Measurements from ENCODE around the gene UQCRC1.

The UQCRC1 gene

DNA sequence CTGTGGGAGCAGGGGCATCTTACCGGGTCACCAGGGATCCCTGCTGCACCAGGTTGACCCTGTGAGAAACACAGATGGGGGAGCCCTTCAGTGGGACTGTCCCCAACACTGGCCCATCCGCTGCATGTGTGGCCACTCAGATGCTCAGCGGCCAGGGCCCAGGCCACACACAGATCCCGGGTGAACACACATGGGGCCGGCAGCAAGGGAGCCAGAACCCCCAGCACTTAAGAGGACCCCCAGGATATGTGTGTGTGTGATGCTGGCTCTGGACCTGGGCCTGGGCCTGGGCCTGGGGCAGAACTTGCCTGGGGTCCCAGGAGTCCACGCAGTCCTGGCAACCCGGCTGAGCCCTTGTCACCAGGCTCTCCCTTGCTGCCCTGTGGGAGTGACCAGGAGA is 41.0 kb downstream of the UQCRC1 start:
- Histone ChIP-seq H3K4me3 (ENCODE audit: low read depth in 1 of 2, low read length in 2 of 2) (no peak overlapping the region), H3K9me3 (ENCODE audit: control insufficient read depth in 1 of 2, low read length in 2 of 2) (no peaks in the 10 kb centered on the region), H3K27ac (ENCODE audit: low read length) (no peak overlapping the region), H3K36me3 (ENCODE audit: control insufficient read depth in 1 of 2, insufficient read depth in 2 of 2, low read length in 2 of 2) (peaks cover 0 to 4% of the 10 kb centered on the region in 2 donors), H3K4me1 (ENCODE audit: control insufficient read depth in 1 of 2, insufficient read depth in 2 of 2, low read length in 2 of 2) (no peaks in the 10 kb centered on the region), H3K27me3 (ENCODE audit: low read depth, low read length) (no peaks in the 10 kb centered on the region)

DNA sequence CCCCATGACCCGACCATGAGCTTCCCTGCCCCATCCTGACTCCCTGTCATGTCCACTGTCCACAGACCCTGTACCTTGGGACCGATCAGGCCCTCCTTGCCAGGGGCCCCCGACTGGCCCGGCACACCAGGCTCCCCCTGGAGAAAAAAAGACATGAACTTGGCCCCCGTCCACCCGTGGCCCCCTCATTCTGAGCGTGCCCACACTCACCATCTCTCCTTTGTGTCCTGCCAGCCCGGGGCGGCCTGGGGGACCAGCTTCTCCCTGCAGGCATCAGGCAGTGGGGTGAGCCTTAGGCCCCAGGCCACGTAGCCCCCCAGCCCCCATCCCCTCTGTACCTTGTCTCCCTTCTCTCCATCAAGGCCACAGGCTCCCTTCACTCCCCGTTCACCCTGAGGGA is 41.9 kb downstream of the UQCRC1 start:
- Histone ChIP-seq H3K4me1 (ENCODE audit: control insufficient read depth in 1 of 2, insufficient read depth in 2 of 2, low read length in 2 of 2) (no peaks in the 10 kb centered on the region), H3K27me3 (ENCODE audit: low read depth, low read length) (no peaks in the 10 kb centered on the region), H3K9me3 (ENCODE audit: control insufficient read depth in 1 of 2, low read length in 2 of 2) (no peaks in the 10 kb centered on the region), H3K36me3 (ENCODE audit: control insufficient read depth in 1 of 2, insufficient read depth in 2 of 2, low read length in 2 of 2) (peaks cover 0 to 4% of the 10 kb centered on the region in 2 donors), H3K4me3 (ENCODE audit: low read depth in 1 of 2, low read length in 2 of 2) (no peak overlapping the region), H3K27ac (ENCODE audit: low read length) (no peak overlapping the region)

DNA sequence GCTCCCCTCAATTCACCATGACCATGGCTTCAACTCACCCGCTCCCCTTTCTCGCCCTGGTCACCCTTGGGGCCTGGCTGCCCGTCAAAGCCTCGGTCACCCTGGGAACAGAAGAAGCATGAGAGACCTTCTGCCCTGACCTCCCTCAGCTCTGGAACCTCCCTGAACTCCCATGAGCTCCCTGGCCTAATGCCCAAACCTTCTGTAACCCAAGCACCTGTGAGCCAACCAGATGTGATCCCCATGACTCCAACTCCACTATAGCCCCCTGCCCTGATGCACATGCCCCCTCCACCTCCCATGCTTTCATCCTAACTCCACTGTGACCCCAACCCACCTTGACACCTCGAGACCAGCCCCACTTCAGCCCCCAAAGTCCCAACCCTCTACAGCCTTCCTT is 42.4 kb downstream of the UQCRC1 start:
- Histone ChIP-seq H3K4me3 (ENCODE audit: low read depth in 1 of 2, low read length in 2 of 2) (no peak overlapping the region), H3K9me3 (ENCODE audit: control insufficient read depth in 1 of 2, low read length in 2 of 2) (no peaks in the 10 kb centered on the region), H3K4me1 (ENCODE audit: control insufficient read depth in 1 of 2, insufficient read depth in 2 of 2, low read length in 2 of 2) (no peaks in the 10 kb centered on the region), H3K36me3 (ENCODE audit: control insufficient read depth in 1 of 2, insufficient read depth in 2 of 2, low read length in 2 of 2) (peaks cover 0 to 4% of the 10 kb centered on the region in 2 donors), H3K27ac (ENCODE audit: low read length) (no peak overlapping the region), H3K27me3 (ENCODE audit: low read depth, low read length) (no peaks in the 10 kb centered on the region)

DNA sequence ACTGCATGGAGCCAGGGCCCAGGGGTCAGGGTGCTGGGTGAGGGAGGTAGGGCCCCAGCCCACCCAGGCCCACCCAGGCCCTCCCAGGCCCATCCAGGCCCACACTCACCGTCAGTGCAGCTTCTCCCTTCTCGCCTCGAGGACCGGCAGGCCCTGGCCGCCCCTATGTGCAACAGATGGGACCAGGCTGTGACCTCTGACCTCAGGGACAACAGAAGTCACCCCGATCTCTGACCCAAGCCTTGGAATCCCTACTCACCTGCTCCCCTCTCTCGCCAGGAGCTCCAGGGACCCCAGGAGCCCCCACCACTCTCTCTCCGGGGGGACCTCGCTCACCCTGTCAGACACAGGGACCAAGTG is 43.1 kb downstream of the UQCRC1 start:
- Histone ChIP-seq H3K4me1 (ENCODE audit: control insufficient read depth in 1 of 2, insufficient read depth in 2 of 2, low read length in 2 of 2) (peaks cover 0 to under 1% of the 10 kb centered on the region in 2 donors), H3K27me3 (ENCODE audit: low read depth, low read length) (no peaks in the 10 kb centered on the region), H3K27ac (ENCODE audit: low read length) (no peak overlapping the region), H3K36me3 (ENCODE audit: control insufficient read depth in 1 of 2, insufficient read depth in 2 of 2, low read length in 2 of 2) (peaks cover 0 to 4% of the 10 kb centered on the region in 2 donors), H3K4me3 (ENCODE audit: low read depth in 1 of 2, low read length in 2 of 2) (no peak overlapping the region), H3K9me3 (ENCODE audit: control insufficient read depth in 1 of 2, low read length in 2 of 2) (no peaks in the 10 kb centered on the region)

DNA sequence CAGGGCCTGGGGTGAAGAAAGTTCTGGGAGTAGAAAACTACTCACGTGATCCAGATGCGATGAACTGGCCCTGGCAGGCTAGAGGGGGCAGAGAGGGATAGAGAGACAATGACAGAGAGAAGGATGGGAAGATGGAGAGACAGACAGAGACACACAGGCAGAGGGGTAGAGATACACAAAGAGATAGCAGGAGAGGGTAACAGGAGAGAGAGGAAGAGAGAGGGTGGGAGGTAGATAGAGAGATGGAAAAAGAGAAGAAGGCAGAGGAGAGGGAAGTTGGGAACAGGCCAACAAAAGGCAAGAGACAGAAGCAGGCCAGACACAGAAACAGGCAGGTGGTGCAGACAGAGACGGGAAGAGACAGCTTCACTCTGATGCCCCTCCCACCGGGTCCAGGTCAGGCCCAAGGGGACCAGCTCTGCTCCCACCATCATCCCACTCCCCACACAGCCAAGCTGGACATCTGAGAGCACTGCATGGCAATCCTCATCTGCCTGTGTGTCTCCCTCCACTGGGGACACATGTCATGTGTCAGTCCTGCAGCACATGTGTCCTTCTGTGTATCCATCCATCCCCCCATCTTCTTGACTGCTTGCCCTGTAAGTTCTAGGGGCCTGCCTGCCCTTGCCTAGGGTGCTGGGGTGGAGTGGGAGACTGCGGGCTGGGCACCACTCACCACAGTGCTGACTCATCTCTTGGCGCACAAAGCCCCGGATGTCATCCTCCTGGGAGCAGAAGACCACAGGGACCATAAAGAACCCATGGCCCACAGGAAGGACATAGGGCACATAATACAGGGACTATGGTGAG is 43.6 kb downstream of the UQCRC1 start:
- Histone ChIP-seq H3K4me1 (ENCODE audit: control insufficient read depth in 1 of 2, insufficient read depth in 2 of 2, low read length in 2 of 2) (peaks cover 0 to 6% of the 10 kb centered on the region in 2 donors), H3K36me3 (ENCODE audit: control insufficient read depth in 1 of 2, insufficient read depth in 2 of 2, low read length in 2 of 2) (peaks cover 0 to 4% of the 10 kb centered on the region in 2 donors), H3K27ac (ENCODE audit: low read length) (no peak overlapping the region), H3K27me3 (ENCODE audit: low read depth, low read length) (no peaks in the 10 kb centered on the region), H3K4me3 (ENCODE audit: low read depth in 1 of 2, low read length in 2 of 2) (no peak overlapping the region), H3K9me3 (ENCODE audit: control insufficient read depth in 1 of 2, low read length in 2 of 2) (no peaks in the 10 kb centered on the region)

DNA sequence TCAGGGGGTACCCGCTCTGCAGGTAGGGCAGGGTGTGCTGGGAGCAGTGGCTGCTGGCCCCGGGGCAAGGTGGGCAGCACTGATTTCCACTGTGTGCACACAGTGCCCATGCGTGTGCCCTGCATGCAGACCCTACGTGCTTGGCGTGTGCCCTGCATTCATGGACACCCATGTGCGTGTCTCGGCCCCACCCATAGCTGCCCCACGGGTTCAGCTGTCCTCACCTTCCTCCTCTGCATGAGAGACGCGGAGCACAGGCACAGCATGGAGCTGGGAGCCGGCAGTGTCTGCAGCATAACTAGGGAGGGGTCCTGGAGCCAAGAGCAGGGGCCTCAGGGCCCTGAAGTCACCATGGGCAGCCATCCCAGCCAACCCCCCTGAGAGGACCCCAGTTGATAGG is 44.3 kb downstream of the UQCRC1 start:
- Histone ChIP-seq H3K27me3 (ENCODE audit: low read depth, low read length) (no peaks in the 10 kb centered on the region), H3K36me3 (ENCODE audit: control insufficient read depth in 1 of 2, insufficient read depth in 2 of 2, low read length in 2 of 2) (peaks cover 0 to 4% of the 10 kb centered on the region in 2 donors), H3K9me3 (ENCODE audit: control insufficient read depth in 1 of 2, low read length in 2 of 2) (no peaks in the 10 kb centered on the region), H3K27ac (ENCODE audit: low read length) (no peak overlapping the region), H3K4me1 (ENCODE audit: control insufficient read depth in 1 of 2, insufficient read depth in 2 of 2, low read length in 2 of 2) (peaks cover 5 to 11% of the 10 kb centered on the region in 2 donors), H3K4me3 (ENCODE audit: low read depth in 1 of 2, low read length in 2 of 2) (no peak overlapping the region)

DNA sequence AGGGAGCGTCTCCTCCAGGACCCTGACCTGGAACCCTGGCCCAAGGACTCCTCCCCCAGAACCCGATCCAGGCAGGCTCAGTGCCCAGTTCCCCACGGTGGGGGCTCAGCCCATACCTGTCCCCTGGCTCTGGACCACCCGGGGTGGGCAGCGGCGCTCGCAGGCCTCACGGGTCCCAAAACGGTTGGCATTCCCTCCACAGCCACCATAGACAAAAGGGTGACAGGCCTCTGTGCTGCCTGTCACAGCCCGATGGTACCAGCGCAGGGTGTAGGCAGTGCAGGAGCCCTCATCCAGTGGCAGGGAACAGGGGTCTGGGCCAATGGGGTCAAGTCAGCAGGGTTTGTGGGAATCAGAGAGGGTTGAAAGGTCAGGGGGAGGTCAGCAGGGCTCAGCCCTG is 44.8 kb downstream of the UQCRC1 start:
- Histone ChIP-seq H3K27ac (ENCODE audit: low read length) (no peak overlapping the region), H3K27me3 (ENCODE audit: low read depth, low read length) (no peaks in the 10 kb centered on the region), H3K9me3 (ENCODE audit: control insufficient read depth in 1 of 2, low read length in 2 of 2) (no peaks in the 10 kb centered on the region), H3K4me1 (ENCODE audit: control insufficient read depth in 1 of 2, insufficient read depth in 2 of 2, low read length in 2 of 2) (peaks cover 8 to 16% of the 10 kb centered on the region in 2 donors), H3K4me3 (ENCODE audit: low read depth in 1 of 2, low read length in 2 of 2) (no peak overlapping the region), H3K36me3 (ENCODE audit: control insufficient read depth in 1 of 2, insufficient read depth in 2 of 2, low read length in 2 of 2) (peaks cover 0 to 4% of the 10 kb centered on the region in 2 donors)

DNA sequence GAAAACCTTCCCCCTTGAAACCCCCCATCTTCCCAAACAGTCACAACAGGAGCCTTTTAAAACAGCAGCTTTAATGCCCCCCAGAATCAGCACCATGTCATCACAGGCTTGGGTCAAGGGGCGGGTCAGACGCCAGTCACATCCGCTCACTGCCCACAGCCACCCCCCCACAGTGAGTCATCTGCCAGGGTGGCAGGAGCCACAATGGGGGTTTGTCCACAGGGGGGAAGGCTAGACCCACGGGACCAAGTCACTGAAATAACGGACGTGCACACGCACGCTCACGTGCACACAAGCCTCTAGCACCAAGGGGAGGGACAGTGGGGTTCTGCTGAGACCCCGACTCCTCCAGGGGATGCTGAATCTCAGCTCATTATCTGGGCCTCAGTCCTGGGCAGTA is 45.4 kb downstream of the UQCRC1 start:
- peaks cover 8 to 21% of the 10 kb centered on the region in 2 donors for H3K4me1 ChIP-seq (ENCODE audit: control insufficient read depth in 1 of 2, insufficient read depth in 2 of 2, low read length in 2 of 2)
- no peak overlapping the region for H3K27ac ChIP-seq (ENCODE audit: low read length)
- H3K27me3 ChIP-seq (ENCODE audit: low read depth, low read length): no peaks in the 10 kb centered on the region
- H3K36me3 ChIP-seq (ENCODE audit: control insufficient read depth in 1 of 2, insufficient read depth in 2 of 2, low read length in 2 of 2): peaks cover 0 to 4% of the 10 kb centered on the region in 2 donors
- H3K9me3 ChIP-seq (ENCODE audit: control insufficient read depth in 1 of 2, low read length in 2 of 2): no peaks in the 10 kb centered on the region
- H3K4me3 ChIP-seq (ENCODE audit: low read depth in 1 of 2, low read length in 2 of 2): no peak overlapping the region

DNA sequence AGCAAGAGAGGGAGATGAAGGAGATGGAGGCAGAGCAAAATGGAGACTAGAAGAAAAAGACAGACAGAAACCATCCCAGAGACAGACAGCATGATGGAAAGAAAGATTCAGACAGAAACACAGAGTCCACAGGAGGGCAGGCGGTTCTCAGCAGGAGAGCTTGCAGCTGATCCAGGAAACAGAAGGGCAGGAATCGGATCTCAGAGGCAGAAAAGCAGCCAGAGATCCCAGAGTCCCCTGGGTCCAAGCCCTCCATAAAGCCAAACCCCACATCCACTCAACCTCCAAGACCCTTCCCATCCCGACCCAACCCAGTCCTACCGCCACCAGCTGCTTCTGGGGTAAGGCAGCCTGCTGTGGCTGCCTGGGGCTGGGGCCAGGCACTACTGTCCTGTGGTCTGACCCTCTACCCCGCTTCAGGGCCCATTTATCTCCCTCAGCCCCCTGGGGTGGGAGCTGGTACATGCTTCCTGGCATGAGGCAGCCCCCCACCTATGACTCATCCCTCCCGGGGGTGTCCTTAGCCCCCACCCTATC is 46.0 kb downstream of the UQCRC1 start, which contains the start of gene UCN2:
UCN2 (minus strand) TSS at position 400 of the 537 bp plus-strand sequence. CDS start 657 bp downstream, outside the sequence.
- H3K9me3 ChIP-seq (ENCODE audit: control insufficient read depth in 1 of 2, low read length in 2 of 2): no peaks in the 10 kb centered on the region
- peaks cover 8 to 23% of the 10 kb centered on the region in 2 donors for H3K4me1 ChIP-seq (ENCODE audit: control insufficient read depth in 1 of 2, insufficient read depth in 2 of 2, low read length in 2 of 2)
- no peak within 1 kb of the TSS for H3K27ac ChIP-seq (ENCODE audit: low read length)
- no peak within 1 kb of the TSS for H3K4me3 ChIP-seq (ENCODE audit: low read depth in 1 of 2, low read length in 2 of 2)
- peaks cover 0 to 4% of the 10 kb centered on the region in 2 donors for H3K36me3 ChIP-seq (ENCODE audit: control insufficient read depth in 1 of 2, insufficient read depth in 2 of 2, low read length in 2 of 2)
- H3K27me3 ChIP-seq (ENCODE audit: low read depth, low read length): no peaks in the 10 kb centered on the region

DNA sequence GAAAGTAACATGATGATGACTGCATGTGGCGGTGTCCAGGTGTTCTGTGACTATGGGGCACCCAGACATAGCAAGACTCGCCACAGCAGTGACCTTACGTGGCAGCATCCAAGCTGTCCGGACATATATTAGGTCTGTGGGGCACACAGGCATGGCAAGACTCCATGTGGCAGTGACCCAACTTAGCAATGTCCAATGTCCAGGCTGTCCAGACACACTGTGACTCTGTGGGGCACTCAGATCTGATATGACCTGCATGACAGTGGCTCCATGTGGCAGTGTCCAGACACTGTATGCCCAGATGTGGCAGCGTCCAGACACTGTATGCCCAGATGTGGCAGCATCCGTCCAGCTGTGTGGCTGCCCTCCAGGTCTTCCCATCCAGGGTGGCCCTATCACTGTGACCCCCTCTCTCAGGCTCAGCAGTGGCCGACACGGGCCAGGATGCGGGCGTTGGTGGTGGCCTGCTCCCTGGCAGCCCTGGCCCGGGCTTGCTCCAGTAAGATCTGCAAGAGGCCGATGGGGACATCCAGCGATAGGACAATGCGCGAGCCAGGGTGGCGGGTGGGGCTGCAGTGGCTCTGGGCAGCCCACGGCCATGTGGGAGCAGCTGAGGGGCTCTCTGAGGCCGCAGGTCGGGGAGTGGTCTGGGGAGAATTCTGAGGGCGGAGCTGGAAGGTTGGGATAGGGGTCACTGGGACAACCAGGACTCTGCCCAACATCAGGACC is 46.9 kb downstream of the UQCRC1 start:
- Histone ChIP-seq H3K4me1 (ENCODE audit: control insufficient read depth in 1 of 2, insufficient read depth in 2 of 2, low read length in 2 of 2) (peaks cover 8 to 28% of the 10 kb centered on the region in 2 donors), H3K27ac (ENCODE audit: low read length) (no peak overlapping the region), H3K9me3 (ENCODE audit: control insufficient read depth in 1 of 2, low read length in 2 of 2) (no peaks in the 10 kb centered on the region), H3K36me3 (ENCODE audit: control insufficient read depth in 1 of 2, insufficient read depth in 2 of 2, low read length in 2 of 2) (peaks cover 0 to 4% of the 10 kb centered on the region in 2 donors), H3K4me3 (ENCODE audit: low read depth in 1 of 2, low read length in 2 of 2) (no peak overlapping the region), H3K27me3 (ENCODE audit: low read depth, low read length) (no peaks in the 10 kb centered on the region)

DNA sequence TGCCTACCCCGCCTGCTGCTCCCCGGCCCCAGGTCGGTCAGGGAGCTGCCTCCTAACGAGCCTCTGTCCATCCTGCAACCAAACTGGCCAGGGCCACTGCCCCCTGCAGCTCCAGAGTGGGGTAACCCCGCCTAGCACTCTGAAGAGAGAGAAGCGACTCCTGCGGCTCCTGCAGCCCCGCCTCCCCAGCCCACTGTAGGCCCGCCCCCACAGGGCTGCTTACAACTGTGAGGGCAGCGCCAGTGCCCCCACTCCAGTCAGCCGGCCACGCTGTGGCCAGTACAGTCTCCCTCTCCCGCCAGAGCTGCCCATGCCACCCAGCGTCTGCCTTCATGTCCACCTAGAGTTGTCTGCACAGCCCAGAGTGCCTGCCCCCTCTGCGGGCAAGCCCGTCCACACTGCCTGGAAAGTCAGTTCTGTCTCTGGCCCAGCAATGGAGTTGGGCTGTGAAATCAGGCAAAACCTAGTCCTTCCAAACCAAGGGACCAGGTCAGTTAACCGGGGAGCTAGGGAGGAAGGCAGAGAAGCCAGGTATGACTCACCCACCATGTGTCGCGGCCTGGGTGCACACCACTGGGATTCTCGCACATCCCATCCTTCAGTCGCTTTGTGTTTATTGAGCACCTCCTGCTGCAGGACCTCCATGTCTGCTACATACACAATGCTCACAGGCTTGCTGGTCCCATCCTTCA is 48.3 kb downstream of the UQCRC1 start:
- Histone ChIP-seq H3K4me3 (ENCODE audit: low read depth in 1 of 2, low read length in 2 of 2) (peak overlapping the region; percentile 30 to 61), H3K36me3 (ENCODE audit: control insufficient read depth in 1 of 2, insufficient read depth in 2 of 2, low read length in 2 of 2) (peaks cover 0 to 4% of the 10 kb centered on the region in 2 donors), H3K27ac (ENCODE audit: low read length) (no peak overlapping the region), H3K9me3 (ENCODE audit: control insufficient read depth in 1 of 2, low read length in 2 of 2) (no peaks in the 10 kb centered on the region), H3K4me1 (ENCODE audit: control insufficient read depth in 1 of 2, insufficient read depth in 2 of 2, low read length in 2 of 2) (peaks cover 8 to 38% of the 10 kb centered on the region in 2 donors), H3K27me3 (ENCODE audit: low read depth, low read length) (no peaks in the 10 kb centered on the region)

Data from muscle layer of duodenum (tissue), 2 donors.